HG02798 (cell line): ENCODE results near the gene TMEM9.

Source experiments
- ATAC-seq: cut with Tn5 transposase; IDR thresholded peaks from one replicate; pipeline ENCODE4 v1.9.1; 2021; ENCODE audit warnings: mild to moderate bottlenecking; ENCODE audit not compliant: unreplicated experiment, poor library complexity

TMEM9 gene

GRCh38 chr1:201111672-201112071 lies 42.6 kb downstream of the TMEM9 start:
- no peak for ATAC-seq

DNA sequence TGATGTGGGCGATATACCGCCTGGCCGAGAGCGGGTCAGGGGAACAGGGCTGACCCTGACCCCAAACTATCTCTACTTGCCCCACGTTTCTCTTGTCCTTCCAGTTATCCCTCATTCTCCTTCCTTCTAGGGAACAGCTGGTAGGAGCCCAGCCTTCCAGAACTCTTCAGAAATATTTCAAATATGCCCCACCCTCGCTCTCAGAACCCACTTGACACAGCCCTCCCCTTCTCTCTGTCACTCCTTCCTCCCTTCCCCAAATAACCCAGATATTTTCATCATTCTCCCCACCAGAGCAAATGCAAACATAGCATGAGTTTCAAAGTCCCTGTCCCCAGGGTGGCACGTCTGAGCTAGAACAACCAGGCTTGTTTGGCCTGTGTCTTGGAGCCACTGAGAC lies 43.1 kb downstream of the TMEM9 start:
- no peak for ATAC-seq

DNA sequence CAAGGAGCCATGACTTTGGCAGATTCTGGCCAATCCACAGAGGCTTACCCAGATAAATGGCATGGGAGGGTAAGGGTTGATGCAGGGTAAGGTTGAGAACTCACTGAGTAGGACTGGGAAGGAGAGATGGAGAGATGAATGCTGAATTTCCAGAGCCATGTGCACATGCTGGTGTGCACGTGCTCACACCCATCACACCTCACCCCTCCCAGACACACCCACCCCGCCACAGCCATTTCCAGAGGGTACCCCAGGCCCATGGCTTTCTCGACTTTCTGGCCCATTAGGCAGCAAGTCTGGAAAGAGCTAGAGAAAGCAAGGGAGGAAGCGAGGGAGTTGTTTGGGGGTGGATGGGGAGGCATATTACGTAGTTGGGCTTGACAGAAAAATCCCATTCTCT lies 43.7 kb downstream of the TMEM9 start:
- no peak for ATAC-seq

DNA sequence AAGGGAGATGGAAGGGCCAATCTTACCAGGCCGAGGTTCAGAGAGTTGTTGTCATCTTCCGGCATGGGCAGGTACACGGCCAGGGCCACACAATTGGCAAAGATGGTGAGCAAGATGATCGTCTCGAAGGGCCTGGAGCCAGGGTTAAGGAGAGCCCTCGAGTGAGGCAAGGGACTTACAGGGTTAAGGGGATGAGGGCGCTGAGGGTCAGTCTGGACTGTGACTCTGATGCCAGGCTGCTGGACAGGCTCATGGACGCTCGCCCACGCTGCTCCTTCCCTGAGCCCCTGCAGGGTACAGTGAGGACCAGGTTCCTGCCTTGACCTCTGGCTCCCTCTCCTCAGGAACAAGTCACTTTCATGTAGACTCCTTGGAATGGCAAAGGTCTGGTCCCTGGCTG lies 44.1 kb downstream of the TMEM9 start:
- ATAC-seq, result no peak

DNA sequence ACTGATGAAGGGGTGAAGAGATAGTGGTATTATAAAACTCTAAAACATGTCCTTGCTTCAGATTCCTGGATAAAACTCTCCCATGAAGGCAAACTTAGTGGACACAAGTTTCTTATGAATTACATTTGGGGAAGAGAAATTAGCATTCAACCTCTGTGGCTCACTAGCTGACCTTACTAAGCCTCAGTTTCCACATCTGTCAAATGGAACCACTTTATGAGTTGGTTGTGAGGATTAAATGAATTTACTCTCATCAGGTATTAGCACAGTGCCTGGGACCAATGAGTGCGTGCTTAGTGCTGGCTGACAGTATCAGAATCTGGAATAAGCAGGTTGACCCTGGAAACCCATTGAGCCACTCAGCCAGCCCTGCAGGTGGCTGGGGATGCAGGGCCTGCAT lies 44.6 kb downstream of the TMEM9 start:
- ATAC-seq, result no peak

DNA sequence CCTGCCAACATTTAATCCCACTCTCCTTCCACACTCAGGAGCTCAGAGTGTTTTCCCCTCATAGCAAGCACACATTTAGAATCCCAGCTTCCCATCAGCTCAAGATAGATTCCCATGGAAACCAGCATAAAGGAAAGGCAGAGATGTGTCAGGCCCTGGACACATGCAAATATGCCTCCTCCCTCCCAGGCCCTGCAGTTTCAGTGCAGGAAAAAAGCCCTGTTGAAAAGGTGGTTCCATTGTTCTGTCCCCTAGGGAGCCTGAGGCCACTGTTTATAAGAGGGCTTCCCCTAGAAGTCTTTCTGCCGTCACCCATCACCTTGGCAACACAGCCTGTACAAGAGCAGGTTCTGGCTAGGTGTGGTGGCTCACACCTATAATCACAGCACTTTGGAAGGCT lies 45.7 kb downstream of the TMEM9 start:
- no peak for ATAC-seq

GRCh38 chr1:201105688-201106087 lies 48.6 kb downstream of the TMEM9 start:
- no peak for ATAC-seq

DNA sequence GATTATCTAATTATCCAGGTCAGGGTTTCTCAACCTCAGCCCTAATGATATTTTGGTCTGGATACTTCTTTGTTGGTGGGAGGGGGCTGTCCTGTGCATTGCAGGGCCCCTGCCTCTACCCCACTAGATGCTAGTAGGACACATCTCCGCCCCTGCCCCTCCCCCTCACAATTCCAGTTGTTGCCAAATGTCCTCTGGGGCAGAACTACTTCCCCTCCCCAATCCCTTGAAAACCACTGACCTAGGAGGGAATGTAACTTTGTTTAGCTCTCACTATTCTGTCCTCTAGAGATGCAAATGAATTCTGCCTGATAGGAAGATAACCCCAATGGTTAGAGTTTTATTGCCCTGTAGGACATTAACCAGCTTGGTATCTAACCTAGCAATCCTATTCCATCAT lies 50.1 kb downstream of the TMEM9 start:
- no peak for ATAC-seq

DNA sequence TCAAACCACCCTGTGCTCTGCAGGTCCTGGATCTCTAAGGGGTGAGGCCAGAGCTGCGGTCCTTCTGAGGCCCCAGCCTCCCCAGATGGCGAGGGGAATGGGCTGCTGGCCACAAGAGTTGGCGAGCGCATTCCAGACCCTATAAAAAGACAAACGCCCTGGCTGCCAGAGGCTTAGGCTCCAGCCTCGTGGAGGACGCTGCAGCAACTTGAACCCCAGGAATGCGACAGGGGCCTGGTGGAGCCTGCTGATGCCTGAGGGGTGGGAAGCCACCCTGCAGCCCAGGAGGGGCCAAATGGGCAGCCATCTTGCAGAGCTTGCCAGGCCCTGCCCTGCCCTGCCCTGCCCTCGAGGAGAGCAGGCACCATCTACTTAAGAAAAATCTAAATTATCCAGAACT lies 50.6 kb downstream of the TMEM9 start:
- no peak for ATAC-seq

GRCh38 chr1:201100169-201100930 lies 53.9 kb downstream of the TMEM9 start:
- ATAC-seq, result no peak

GRCh38 chr1:201098992-201099677 lies 55.1 kb downstream of the TMEM9 start:
- ATAC-seq, result no peak

GRCh38 chr1:201096977-201097856 lies 57.1 kb downstream of the TMEM9 start:
- no peak for ATAC-seq

- ATAC-seq, result no peak
These were observed 58.2 kb downstream of the TMEM9 start for GRCh38 chr1:201096041-201096461.

GRCh38 chr1:201095581-201095980 lies 58.7 kb downstream of the TMEM9 start:
- no peak for ATAC-seq

GRCh38 chr1:201094832-201095231 lies 59.4 kb downstream of the TMEM9 start:
- no peak for ATAC-seq

GRCh38 chr1:201093962-201094361 lies 60.3 kb downstream of the TMEM9 start:
- no peak for ATAC-seq

DNA sequence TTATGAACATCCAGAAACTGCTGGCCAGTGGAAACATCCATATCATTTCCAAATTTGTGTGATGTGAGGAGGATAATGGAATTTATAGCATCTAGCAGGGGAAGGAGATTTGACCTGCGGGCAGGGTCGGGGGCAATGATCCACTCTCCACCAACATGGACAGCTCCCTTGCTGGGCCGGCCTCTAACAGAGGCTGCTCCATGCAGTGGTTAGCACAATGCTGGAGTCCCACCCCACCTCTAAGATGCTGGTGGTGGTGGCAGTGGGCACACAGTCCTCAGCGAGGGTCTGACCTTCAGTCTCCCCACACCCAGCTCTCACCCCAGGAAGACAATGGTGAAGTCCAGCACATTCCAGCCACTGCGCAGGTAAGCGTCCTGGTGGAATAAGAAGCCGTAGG lies 60.7 kb downstream of the TMEM9 start:
- no peak for ATAC-seq

- no peak for ATAC-seq
These were observed 61.5 kb downstream of the TMEM9 start for GRCh38 chr1:201092738-201093137.

GRCh38 chr1:201091256-201091655 lies 63.0 kb downstream of the TMEM9 start:
- ATAC-seq, result no peak

GRCh38 chr1:201090541-201090940 lies 63.7 kb downstream of the TMEM9 start:
- ATAC-seq, result no peak

GRCh38 chr1:201089596-201089995 lies 64.7 kb downstream of the TMEM9 start:
- ATAC-seq, result no peak
